ENCODE measurements around the gene DHRS12.

DHRS12 gene, protein sequence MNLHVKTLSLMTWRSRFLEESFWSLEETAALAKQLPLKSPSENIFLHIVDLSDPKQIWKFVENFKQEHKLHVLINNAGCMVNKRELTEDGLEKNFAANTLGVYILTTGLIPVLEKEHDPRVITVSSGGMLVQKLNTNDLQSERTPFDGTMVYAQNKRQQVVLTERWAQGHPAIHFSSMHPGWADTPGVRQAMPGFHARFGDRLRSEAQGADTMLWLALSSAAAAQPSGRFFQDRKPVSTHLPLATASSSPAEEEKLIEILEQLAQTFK

DNA sequence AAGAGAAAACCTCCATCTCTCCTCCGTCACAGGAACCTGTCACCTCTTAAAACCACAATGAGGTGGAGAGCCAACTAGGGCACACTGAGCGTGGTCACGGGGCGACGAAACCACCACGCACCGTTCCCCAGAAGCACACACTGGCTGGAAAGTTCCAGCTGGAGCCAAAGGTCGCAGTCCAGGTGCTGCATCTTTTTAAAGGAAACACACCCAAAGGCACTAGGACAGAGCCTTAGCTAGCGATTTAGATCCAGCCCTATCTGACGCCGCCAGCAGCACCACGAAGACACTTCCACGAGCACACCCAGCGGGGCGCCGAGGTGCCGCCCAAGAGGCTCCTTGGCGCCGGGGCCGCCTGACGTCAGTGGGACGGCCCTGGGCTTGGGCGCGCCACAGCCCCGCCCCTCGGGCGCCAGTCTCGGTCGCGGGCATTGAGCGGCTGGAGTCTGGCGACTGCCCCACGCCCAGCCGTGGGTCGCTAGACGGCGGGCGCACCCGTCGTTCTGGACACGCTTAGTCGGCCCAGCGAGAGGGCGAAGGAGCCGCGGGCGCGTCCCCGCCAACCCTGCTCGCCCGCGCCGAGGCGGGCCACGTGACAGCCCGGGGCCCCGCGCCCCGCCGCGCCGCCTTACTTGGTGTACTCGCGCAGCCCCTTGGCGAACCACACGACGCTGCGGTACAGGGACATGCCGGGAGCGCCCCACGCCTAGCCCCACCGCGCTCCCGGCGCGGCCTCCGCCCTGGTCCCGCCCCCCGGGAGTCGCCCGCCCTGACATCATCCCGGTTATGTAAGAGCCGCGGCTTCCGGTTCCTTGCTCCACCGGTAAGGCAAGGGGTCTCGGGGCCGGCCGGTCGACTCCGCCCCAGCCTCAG, at the start of gene DHRS12:
TSS of gene DHRS12 (minus strand) at position 742 of the 873 bp plus-strand sequence. CDS start 4,504 bp downstream, outside the sequence.
- peak within 1 kb of the TSS; percentile 98 for H3K27ac ChIP-seq
- no peaks in the 10 kb centered on the region for H3K9me3 ChIP-seq
- H3K4me1 ChIP-seq (ENCODE audit: control insufficient read depth in 1 of 2, insufficient read depth in 1 of 2, low read depth in 1 of 2, low read length in 1 of 2): peaks cover 39 to 41% of the 10 kb centered on the region in 2 experiments
- peaks cover 32% of the 10 kb centered on the region for H3K27me3 ChIP-seq
- H3K4me3 ChIP-seq (ENCODE audit: low read depth in 1 of 2, low read length in 1 of 2): peak within 1 kb of the TSS; percentile 83 to 88
- peaks cover 11% of the 10 kb centered on the region for H3K36me3 ChIP-seq
- TF ChIP-seq, protein P1, sequence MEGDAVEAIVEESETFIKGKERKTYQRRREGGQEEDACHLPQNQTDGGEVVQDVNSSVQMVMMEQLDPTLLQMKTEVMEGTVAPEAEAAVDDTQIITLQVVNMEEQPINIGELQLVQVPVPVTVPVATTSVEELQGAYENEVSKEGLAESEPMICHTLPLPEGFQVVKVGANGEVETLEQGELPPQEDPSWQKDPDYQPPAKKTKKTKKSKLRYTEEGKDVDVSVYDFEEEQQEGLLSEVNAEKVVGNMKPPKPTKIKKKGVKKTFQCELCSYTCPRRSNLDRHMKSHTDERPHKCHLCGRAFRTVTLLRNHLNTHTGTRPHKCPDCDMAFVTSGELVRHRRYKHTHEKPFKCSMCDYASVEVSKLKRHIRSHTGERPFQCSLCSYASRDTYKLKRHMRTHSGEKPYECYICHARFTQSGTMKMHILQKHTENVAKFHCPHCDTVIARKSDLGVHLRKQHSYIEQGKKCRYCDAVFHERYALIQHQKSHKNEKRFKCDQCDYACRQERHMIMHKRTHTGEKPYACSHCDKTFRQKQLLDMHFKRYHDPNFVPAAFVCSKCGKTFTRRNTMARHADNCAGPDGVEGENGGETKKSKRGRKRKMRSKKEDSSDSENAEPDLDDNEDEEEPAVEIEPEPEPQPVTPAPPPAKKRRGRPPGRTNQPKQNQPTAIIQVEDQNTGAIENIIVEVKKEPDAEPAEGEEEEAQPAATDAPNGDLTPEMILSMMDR (IDR thresholded peaks at IDR 0.05): peak; percentile 67

DNA sequence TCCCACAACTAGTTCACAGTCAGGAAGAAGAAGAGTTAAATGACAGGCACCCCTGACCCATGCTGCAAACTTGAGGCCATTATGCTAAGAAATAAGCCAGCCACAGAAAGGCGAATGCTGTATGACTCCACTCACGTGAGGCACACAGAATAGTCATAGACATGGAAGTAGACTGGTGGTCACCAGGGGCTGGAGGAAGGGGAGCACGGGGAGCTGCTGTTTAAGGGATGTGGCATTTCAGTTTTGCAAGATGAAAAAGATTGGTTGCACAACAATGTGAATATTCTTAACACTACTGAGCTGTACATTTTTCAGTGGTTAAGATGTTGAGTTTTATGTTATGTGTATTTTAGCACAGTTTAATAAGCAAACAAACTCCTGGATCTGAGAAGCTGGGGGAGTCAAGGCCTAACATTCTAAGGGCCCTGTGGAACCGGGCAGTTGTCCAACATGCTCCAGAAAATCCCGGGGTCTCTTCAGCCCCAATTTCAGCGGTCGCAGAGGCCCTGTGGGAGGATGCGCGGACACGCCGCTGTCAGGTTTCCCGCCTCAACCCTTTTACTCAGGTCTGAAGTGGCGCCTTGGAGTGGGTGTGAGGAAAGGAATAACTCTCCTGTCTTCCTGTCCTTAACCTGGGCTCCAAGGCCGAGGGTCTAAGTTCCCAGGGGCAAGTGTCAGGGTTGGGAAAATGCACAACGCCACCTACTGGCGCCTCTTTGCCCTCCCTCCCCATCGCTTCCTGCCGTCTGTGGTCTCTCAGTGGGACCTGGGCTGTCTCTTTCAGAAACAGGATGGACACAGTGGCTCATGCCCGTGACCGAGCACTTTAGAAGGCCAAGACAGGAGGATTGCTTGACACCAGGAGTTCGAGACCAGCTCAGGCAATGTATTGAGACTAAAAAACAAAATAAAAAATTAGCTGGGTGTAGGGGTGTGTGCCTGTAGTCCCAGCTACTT, 45.5 kb upstream of the DHRS12 start:
- Histone ChIP-seq H3K4me3 (ENCODE audit: low read depth in 1 of 2, low read length in 1 of 2) (no peak overlapping the region), H3K4me1 (ENCODE audit: control insufficient read depth in 1 of 2, insufficient read depth in 1 of 2, low read depth in 1 of 2, low read length in 1 of 2) (peaks cover 36 to 48% of the 10 kb centered on the region in 2 experiments), H3K27ac (no peak overlapping the region), H3K9me3 (no peaks in the 10 kb centered on the region), H3K27me3 (no peaks in the 10 kb centered on the region), H3K36me3 (no peaks in the 10 kb centered on the region)
- TF ChIP-seq, protein P1 (IDR thresholded peaks at IDR 0.05): peak; percentile 60

DNA sequence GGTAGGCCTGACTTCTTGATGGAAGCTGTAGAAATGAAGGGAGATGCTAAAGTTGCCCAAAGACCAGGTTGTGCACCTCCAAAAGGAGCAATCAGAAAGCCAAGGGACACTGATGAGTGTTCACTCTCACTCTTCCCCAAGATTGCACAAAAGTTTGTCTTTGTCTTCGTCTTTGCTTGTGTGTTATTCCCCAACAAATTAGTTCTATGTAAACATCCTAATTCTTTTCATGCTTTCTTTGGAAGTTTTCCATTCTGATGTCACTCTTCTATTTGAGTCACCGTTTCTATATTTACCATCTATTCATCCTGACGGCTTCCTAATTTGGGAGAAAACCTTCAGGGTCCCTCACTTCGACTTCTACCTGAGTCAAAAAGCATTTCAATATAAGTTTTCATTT, 44.7 kb upstream of the DHRS12 start:
- H3K9me3 ChIP-seq: no peaks in the 10 kb centered on the region
- peaks cover 38 to 51% of the 10 kb centered on the region in 2 experiments for H3K4me1 ChIP-seq (ENCODE audit: control insufficient read depth in 1 of 2, insufficient read depth in 1 of 2, low read depth in 1 of 2, low read length in 1 of 2)
- no peak overlapping the region for H3K4me3 ChIP-seq (ENCODE audit: low read depth in 1 of 2, low read length in 1 of 2)
- H3K27ac ChIP-seq: peak overlapping the region; percentile 21
- no peaks in the 10 kb centered on the region for H3K27me3 ChIP-seq
- TF ChIP-seq, protein P1 (IDR thresholded peaks at IDR 0.05): no peak
- no peaks in the 10 kb centered on the region for H3K36me3 ChIP-seq

DNA sequence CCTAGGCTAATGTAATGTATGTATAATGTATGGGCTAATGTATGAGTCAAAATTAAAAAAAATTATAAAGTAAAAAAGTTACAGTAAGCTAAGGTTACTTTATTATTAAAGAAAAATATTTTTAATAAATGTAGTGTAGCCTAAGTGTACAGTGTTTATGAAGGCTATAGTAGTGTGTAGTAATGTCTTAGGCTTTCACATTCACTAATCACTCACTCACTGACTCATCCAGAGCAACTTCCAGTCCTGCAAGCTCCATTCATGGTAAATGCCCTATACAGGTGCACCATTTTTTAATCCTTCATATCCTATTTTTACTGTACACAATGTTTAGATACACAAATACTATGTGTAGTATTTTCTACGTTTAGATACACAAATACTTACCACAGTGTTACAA, 42.8 kb upstream of the DHRS12 start:
- Histone ChIP-seq H3K9me3 (no peaks in the 10 kb centered on the region), H3K27ac (no peak overlapping the region), H3K4me3 (ENCODE audit: low read depth in 1 of 2, low read length in 1 of 2) (no peak overlapping the region), H3K36me3 (no peaks in the 10 kb centered on the region), H3K4me1 (ENCODE audit: control insufficient read depth in 1 of 2, insufficient read depth in 1 of 2, low read depth in 1 of 2, low read length in 1 of 2) (peaks cover 47 to 52% of the 10 kb centered on the region in 2 experiments), H3K27me3 (no peaks in the 10 kb centered on the region)
- TF ChIP-seq, protein P1 (IDR thresholded peaks at IDR 0.05): no peak

Measured in neutrophil (primary cell).